OCI-LY7 (cell line): ENCODE measurements around the gene FAM13A. TPM values are rescaled to one million over a fixed set of nuclear protein-coding genes. Genes with fewer than 3 reads are reported as not detected.

Experiments
- BruUV-seq: library from RNA; stranded (reverse); fragments of 400-500 nt; replicated peaks from 2 replicates; lab custom pipeline; 2021; lab: Mats Ljungman, UMichigan
- CTCF ChIA-PET: fragments of 300-600 bp; sonication (Branson Sonifier 250); formaldehyde crosslinking; loops from one replicate; lab custom pipeline; 2022; ENCODE audit warnings: antibody characterized with exemption; ENCODE audit not compliant: unreplicated experiment; lab: Charles Lee
- POLR2A ChIA-PET: fragments of 300-600 bp; sonication (Branson Sonifier 250); formaldehyde crosslinking; loops from one replicate; lab custom pipeline; 2022; ENCODE audit warnings: antibody characterized with exemption; lab: Charles Lee
- DNase-seq: peaks from one replicate; pipeline ENCODE4 v3.0.0-alpha.2; 2015; ENCODE audit warnings: low spot score
- H2AFZ ChIP-seq: fragments of 200-600 bp; sonication (generic), shearing (Covaris generic); 2 replicates; pipeline ENCODE4 v1.6.1; 2014; ENCODE audit warnings: mild to moderate bottlenecking, antibody characterized with exemption, low read length, moderate library complexity
- H3K27ac ChIP-seq: fragments of 200-600 bp; sonication (generic); 2 replicates; pipeline ENCODE4 v1.5.1; 2014; ENCODE audit warnings: mixed run types, low read depth, mild to moderate bottlenecking, moderate library complexity, low read length, inconsistent platforms; ENCODE audit not compliant: poor library complexity, severe bottlenecking
- H3K36me3 ChIP-seq: fragments of 200-600 bp; sonication (generic); 2 replicates; pipeline ENCODE4 v1.6.1; 2014; ENCODE audit warnings: mild to moderate bottlenecking, antibody characterized with exemption, low read length, moderate library complexity, mixed read lengths; ENCODE audit not compliant: insufficient read depth
- H3K4me1 ChIP-seq: fragments of 200-600 bp; sonication (generic); 2 replicates; pipeline ENCODE4 v1.5.1; 2014; ENCODE audit warnings: mild to moderate bottlenecking, low read length; ENCODE audit not compliant: insufficient read depth, poor library complexity, severe bottlenecking
- H3K4me2 ChIP-seq: fragments of 200-600 bp; sonication (generic); 2 replicates; pipeline ENCODE4 v1.6.1; 2014; ENCODE audit warnings: mild to moderate bottlenecking, low read length
- H3K4me3 ChIP-seq: fragments of 200-600 bp; sonication (generic); 2 replicates; pipeline ENCODE4 v1.5.1; 2014; ENCODE audit warnings: mild to moderate bottlenecking, low read depth, low read length; ENCODE audit not compliant: poor library complexity, severe bottlenecking
- H3K79me2 ChIP-seq: fragments of 200-600 bp; sonication (generic); 2 replicates; pipeline ENCODE4 v1.6.1; 2016; ENCODE audit warnings: low read depth, mild to moderate bottlenecking, low read length, moderate library complexity, mixed read lengths; ENCODE audit not compliant: insufficient read depth
- H3K9me2 ChIP-seq: fragments of 200-600 bp; sonication (generic); 2 replicates; pipeline ENCODE4 v1.6.1; 2016; ENCODE audit warnings: mild to moderate bottlenecking, low read length, mixed read lengths; ENCODE audit not compliant: insufficient read depth
- H3K9me3 ChIP-seq: fragments of 200-600 bp; sonication (generic); 2 replicates; pipeline ENCODE4 v1.6.1; 2014; ENCODE audit warnings: mild to moderate bottlenecking, mixed run types, low read length, mixed read lengths
- H4K20me1 ChIP-seq: fragments of 200-600 bp; sonication (generic); 2 replicates; pipeline ENCODE4 v1.6.1; 2014; ENCODE audit warnings: mild to moderate bottlenecking, antibody characterized with exemption, low read length, moderate library complexity, mixed read lengths; ENCODE audit not compliant: insufficient read depth
- CTCF ChIP-seq: fragments of 200-600 bp; sonication (generic); conservative IDR thresholded peaks from 2 replicates; pipeline ENCODE4 v1.5.1; 2014; ENCODE audit warnings: mild to moderate bottlenecking, antibody characterized with exemption, low read length, moderate library complexity, mixed read lengths
- EZH2phosphoT487 ChIP-seq: fragments of 200-600 bp; sonication (generic); IDR thresholded peaks from 2 replicates; pipeline ENCODE4 v1.6.1; 2018; ENCODE audit warnings: low read depth, borderline replicate concordance, mild to moderate bottlenecking, mixed run types, antibody characterized with exemption, low read length, moderate library complexity, mixed read lengths
- intact Hi-C: fragments of 100-400 bp; cut with micrococcal nuclease; formaldehyde crosslinking; loops from one replicate; pipeline ENCODE4 v1.10.0; 2022; ENCODE audit not compliant: unreplicated experiment
- total RNA-seq, 2 experiments: library from RNA; depleted of rRNA in 1 of 2; stranded (reverse); fragments of >200 nt in 1 of 2; shearing (Covaris generic) in 1 of 2; gene quantifications; 2 replicates each; pipeline ENCODE4 v1.2.3, GENCODE V29; 2014 to 2022

The FAM13A gene
- total RNA-seq, 2 experiments from 2014 or later: not detected

- Histone ChIP-seq H3K79me2 (no peaks in the 10 kb centered on the region), H3K4me2 (no peak overlapping the region), H3K27ac (no peak overlapping the region), H3K4me1 (no peaks in the 10 kb centered on the region), H3K36me3 (no peaks in the 10 kb centered on the region), H3K4me3 (no peak overlapping the region), H4K20me1 (no peaks in the 10 kb centered on the region), H2AFZ (no peak overlapping the region), H3K9me2 (no peaks in the 10 kb centered on the region), H3K9me3 (no peaks in the 10 kb centered on the region)
- BruUV-seq: no TSS peak
- TF ChIP-seq CTCF (no peak), EZH2phosphoT487 (no peak)
- ChIA-PET POLR2A (interaction anchor here (0.6 to 1.3 kb wide), 3 partner anchors 11 to 409 kb away, joined by 3 read pairs; no protein-coding TSS in a partner anchor), CTCF (no interaction called here)
- intact Hi-C loops: no loop called here
- DNase-seq: no peak
Observed at GRCh38 chr4:88779431-88779830, 277.6 kb downstream of the FAM13A start.

GRCh38 chr4:88775529-88775928, 281.5 kb downstream of the FAM13A start:
- H3K9me2 ChIP-seq: no peaks in the 10 kb centered on the region
- no peaks in the 10 kb centered on the region for H3K79me2 ChIP-seq
- no peaks in the 10 kb centered on the region for H3K36me3 ChIP-seq
- no peaks in the 10 kb centered on the region for H4K20me1 ChIP-seq
- no peak for TF ChIP-seq EZH2phosphoT487
- TF ChIP-seq CTCF: no peak
- no peaks in the 10 kb centered on the region for H3K4me1 ChIP-seq
- intact Hi-C loops: no loop called here
- no peak overlapping the region for H3K4me3 ChIP-seq
- H3K27ac ChIP-seq: no peak overlapping the region
- ChIA-PET CTCF (no interaction called here), POLR2A (interaction anchor here (0.5 kb wide), 1 partner anchor 587 kb away, joined by 4 read pairs; no protein-coding TSS in a partner anchor)
- DNase-seq: no peak
- no peaks in the 10 kb centered on the region for H3K9me3 ChIP-seq
- BruUV-seq: no TSS peak
- no peak overlapping the region for H2AFZ ChIP-seq
- no peak overlapping the region for H3K4me2 ChIP-seq

- no TSS peak for BruUV-seq
- H3K36me3 ChIP-seq: no peaks in the 10 kb centered on the region
- no peaks in the 10 kb centered on the region for H3K4me1 ChIP-seq
- H3K4me2 ChIP-seq: no peak overlapping the region
- no peak overlapping the region for H3K27ac ChIP-seq
- ChIA-PET CTCF (no interaction called here), POLR2A (no interaction called here)
- H4K20me1 ChIP-seq: no peaks in the 10 kb centered on the region
- no peak overlapping the region for H2AFZ ChIP-seq
- TF ChIP-seq CTCF (no peak), EZH2phosphoT487 (no peak)
- no peaks in the 10 kb centered on the region for H3K9me2 ChIP-seq
- no peaks in the 10 kb centered on the region for H3K79me2 ChIP-seq
- no peak for DNase-seq
- intact Hi-C loops: no loop called here
- no peaks in the 10 kb centered on the region for H3K9me3 ChIP-seq
- no peak overlapping the region for H3K4me3 ChIP-seq
Observed at GRCh38 chr4:88775026-88775425, 282.0 kb downstream of the FAM13A start.
